Measurements from ENCODE around the gene MNT.

The MNT gene

DNA sequence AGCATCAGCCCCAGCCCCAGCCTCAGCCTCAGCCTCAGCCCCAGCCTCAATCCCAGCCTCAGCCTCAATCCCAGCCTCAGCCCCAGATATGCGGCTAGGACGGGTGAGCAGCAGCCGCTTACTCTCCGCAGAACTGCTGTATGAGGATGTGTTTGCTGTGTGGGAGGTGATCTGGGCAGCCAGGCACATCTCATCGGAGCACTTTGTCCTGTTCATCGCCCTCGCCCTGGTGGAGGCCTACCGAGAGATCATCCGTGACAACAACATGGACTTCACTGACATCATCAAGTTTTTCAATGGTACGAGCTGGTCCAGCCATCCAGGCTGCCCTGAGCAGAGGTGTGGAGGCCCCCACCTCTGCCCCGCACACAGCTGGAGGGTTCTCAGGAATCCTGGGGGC lies 22.0 kb downstream of the MNT start:
- no peak for DNase-seq

DNA sequence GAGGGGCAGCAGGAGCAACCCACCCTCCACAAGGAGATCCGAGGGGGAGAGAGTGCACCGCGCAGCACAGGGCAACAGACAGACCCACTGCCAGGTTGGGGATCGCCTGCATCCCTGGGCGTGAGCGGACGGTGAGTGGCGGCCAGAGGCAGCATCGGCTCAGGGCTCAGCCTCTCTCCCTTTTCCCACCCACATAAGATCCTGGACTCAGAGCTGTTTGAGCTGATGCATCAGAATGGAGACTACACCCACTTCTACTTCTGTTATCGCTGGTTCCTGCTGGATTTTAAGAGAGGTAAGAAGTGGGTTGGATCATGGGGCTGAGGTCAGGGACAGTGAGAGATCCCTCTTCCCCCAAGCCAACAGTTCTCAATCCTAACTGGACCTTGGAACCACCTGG lies 23.2 kb downstream of the MNT start:
- peak; percentile 5 for DNase-seq

DNA sequence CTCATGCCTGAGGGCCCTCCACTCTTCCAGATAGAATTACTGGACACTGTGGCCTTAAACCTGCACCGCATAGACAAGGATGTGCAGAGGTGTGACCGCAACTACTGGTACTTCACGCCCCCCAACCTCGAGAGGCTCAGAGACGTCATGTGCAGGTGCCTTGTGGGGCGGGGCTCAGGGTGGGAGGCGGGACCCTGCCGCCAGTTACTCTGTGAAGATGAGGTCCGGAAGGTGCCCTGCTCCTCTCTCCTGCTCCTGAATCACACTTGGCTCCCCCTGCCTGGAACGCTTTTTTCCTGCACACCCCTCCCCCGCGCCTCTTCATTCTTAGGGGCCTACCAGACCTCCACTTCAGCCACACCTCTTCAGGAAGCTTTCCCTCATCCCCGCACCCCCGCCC lies 24.8 kb downstream of the MNT start:
- no peak for DNase-seq

- DNase-seq, result no peak
These were observed 25.5 kb downstream of the MNT start for GRCh38 chr17:2375406-2375805.

- DNase-seq, result no peak
These were observed 26.1 kb downstream of the MNT start for GRCh38 chr17:2374549-2375285.

- no peak for DNase-seq
These were observed 27.7 kb downstream of the MNT start for GRCh38 chr17:2373179-2373578.

DNA sequence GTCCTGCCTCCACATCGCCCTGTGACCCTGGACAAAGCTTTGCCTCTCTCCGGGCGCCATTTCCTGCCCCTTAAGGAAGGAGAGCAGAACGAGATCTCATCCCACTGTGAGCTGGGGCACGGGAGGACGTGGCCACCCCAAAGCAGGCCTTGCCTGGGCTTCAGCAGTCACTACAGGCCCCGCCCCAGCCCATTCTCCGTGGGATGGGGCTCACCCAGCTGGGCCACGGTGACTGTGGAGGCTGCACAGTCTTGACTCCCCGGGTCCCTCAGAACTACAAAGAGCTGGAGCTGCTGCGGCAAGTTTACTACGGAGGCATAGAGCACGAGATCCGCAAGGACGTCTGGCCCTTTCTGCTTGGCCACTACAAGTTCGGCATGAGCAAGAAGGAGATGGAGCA lies 28.2 kb downstream of the MNT start:
- DNase-seq, result no peak

- DNase-seq, result no peak
These were observed 28.7 kb downstream of the MNT start for GRCh38 chr17:2372180-2372579.

GRCh38 chr17:2371183-2372130 lies 29.4 kb downstream of the MNT start:
- no peak for DNase-seq

GRCh38 chr17:2370211-2370589 lies 30.7 kb downstream of the MNT start:
- DNase-seq, result no peak

GRCh38 chr17:2369551-2370210 lies 31.2 kb downstream of the MNT start:
- no peak for DNase-seq

DNA sequence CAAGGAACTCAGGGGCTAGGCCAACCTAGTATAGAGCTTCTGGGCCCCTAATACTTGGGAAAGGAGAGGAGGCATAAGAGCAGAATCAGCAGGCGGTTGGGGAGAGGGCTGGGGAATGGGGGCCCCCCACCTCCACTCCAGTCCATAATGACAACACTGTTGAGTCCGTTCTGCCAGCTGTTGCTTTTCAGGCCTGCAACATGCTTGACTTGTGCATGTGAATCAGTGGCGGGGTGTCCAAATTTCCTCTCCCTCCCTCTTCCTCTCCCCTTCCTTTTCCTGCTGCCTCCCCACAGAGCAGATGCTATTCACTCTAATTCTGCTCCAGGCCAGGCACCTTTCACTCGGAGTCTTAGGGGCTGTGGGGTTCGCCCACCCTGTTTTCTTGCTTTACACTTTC lies 31.8 kb downstream of the MNT start:
- no peak for DNase-seq

- no peak for DNase-seq
These were observed 32.5 kb downstream of the MNT start for GRCh38 chr17:2368359-2368758.

DNA sequence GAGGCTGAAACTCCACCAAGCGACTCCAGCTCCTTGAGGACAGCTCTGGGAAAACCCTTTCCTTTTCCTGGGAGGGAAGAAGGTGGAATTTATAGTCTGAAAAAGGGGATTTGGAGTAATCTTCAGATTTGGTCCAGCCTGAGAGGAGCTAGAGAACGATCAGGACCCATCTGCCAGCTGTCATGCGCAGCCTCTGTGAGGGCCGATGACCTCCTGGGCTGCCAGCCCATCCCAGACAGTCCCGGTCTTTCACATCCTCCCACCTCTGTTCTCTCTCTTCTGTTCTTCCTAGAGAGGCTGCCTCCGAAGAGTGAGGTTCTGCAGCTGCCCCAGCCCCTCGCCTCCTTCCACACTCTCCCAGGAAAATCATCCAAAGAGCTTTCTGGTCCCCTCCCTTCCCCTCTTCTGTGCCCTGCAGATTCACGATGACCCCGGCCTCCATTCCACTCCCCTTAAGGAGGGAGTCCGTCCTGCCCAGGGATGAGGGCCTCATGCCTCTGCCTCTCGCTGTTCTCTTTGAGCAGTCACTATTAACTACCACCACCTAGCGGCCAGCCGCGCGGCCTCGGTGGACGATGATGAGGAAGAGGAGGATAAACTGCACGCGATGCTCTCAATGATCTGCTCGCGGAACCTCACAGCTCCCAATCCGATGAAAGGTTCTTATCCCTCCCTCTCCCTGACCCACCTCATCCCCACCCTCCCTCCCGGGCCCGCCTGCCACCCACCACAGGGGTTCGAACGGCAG lies 33.9 kb downstream of the MNT start:
- no peak for DNase-seq

GRCh38 chr17:2365132-2365531 lies 35.7 kb downstream of the MNT start:
- DNase-seq, result no peak

GRCh38 chr17:2364763-2365116 lies 36.1 kb downstream of the MNT start:
- DNase-seq, result no peak

DNA sequence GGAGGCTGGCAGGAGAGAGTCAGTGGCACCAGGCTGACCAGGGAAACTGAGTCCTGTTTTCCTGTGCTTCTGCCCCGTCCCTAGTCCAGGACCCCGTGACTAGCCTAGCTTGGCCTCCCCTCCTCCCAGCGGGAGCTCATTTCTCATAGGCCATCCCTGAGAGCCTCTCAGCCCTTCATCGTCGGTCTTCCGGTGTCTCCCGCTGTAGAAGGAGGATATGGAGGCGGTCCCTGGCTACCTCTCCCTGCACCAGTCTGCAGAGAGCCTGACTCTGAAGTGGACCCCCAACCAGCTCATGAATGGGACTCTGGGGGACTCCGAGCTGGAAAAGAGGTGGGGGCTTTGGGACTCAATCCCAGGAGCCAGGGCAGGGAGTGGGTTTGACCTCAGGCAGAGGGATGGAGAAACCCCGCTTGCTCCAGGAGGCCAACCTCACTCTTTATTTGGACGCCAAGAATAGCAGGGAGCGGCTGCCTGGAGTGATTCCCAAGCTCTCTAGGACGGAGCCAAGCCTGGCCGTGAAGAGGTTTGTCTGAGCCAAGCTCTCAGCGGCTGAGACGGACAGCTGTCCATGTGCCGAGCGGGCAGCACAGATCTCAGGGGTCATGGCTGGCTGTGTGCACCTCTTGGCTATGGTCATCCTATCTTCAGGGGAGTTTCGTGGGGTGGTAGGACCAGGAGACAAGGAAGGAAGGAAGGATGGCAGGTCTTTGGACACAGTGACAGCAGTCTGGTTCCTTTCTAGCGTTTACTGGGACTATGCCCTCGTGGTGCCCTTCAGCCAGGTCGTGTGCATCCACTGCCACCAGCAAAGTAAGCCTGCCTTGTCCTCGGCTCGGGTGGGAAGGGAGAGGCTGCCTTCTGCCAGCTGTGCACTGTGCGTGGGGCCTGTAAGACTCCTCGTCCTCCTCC lies 36.8 kb downstream of the MNT start:
- no peak for DNase-seq

GRCh38 chr17:2363318-2363717 lies 37.5 kb downstream of the MNT start:
- no peak for DNase-seq

- no peak for DNase-seq
These were observed 38.0 kb downstream of the MNT start for GRCh38 chr17:2362881-2363280.

DNA sequence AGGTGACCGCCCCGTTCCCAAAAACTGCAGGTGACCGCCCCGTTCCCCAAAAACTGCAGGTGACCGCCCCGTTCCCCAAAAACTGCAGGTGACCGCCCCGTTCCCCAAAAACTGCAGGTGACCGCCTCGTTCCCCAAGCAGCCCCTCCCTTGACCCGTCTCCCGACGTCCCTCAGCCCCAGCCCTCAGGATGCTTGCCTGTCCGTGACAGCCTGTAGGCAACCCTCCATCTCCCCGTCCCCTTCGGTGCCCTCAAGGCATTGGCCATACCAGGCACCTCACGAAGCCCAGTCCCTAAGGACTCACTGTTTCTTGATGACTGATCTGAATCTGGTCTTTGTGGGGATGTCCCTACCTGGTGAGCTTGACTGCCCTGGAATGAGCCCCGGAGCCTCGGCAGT lies 38.4 kb downstream of the MNT start:
- no peak for DNase-seq

DNA sequence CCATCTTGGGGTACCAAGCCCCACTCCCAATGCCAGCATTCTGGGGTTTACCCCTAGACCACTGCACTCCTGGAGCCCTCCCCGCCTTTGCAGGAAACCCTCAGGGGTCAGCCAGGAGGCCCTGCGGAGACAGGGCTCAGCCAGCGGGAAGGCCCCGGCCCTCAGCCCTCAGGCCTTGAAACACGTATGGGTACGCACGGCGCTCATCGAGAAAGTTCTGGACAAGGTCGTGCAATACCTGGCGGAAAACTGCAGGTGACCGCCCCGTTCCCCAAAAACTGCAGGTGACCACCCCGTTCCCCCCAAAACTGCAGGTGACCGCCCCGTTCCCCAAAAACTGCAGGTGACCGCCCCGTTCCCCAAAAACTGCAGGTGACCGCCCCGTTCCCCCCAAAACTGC lies 38.8 kb downstream of the MNT start:
- no peak for DNase-seq
